Measurements from ENCODE around the gene EPHX1. TPM values are rescaled to one million over a fixed set of nuclear protein-coding genes. Genes with fewer than 3 reads are reported as not detected.

Gene EPHX1
- total RNA-seq, 1 donor from 2014 or later = 41.5 TPM

- no peak for DNase-seq (ENCODE audit: low spot score, unreplicated experiment)
- Mint-ChIP-seq H3K4me1 (ENCODE audit: low read depth) (peaks cover 32% of the 10 kb centered on the region), H3K36me3 (ENCODE audit: insufficient read depth) (peaks cover 9% of the 10 kb centered on the region), H3K4me3 (ENCODE audit: low read depth) (peak overlapping the region; percentile 8), H3K9me3 (ENCODE audit: low read depth) (no peaks in the 10 kb centered on the region), H3K27me3 (no peaks in the 10 kb centered on the region), H3K27ac (peak overlapping the region; percentile 74)
- no peak for TF ChIP-seq CTCF (IDR thresholded peaks at IDR 0.05; ENCODE audit: unreplicated experiment)
Observed at GRCh38 chr1:225825078-225825477, 15.2 kb downstream of the EPHX1 start.

- Mint-ChIP-seq H3K27ac (no peak overlapping the region), H3K4me3 (ENCODE audit: low read depth) (no peak overlapping the region), H3K36me3 (ENCODE audit: insufficient read depth) (peaks cover 8% of the 10 kb centered on the region), H3K27me3 (no peaks in the 10 kb centered on the region), H3K4me1 (ENCODE audit: low read depth) (peaks cover 28% of the 10 kb centered on the region), H3K9me3 (ENCODE audit: low read depth) (no peaks in the 10 kb centered on the region)
- TF ChIP-seq CTCF (IDR thresholded peaks at IDR 0.05; ENCODE audit: unreplicated experiment) = no peak
- no peak for DNase-seq (ENCODE audit: low spot score, unreplicated experiment)
Observed at GRCh38 chr1:225825607-225826007, 15.7 kb downstream of the EPHX1 start.

GRCh38 chr1:225827076-225827475 lies 17.2 kb downstream of the EPHX1 start:
- Mint-ChIP-seq H3K27ac (no peak overlapping the region), H3K36me3 (ENCODE audit: insufficient read depth) (peaks cover 13% of the 10 kb centered on the region), H3K9me3 (ENCODE audit: low read depth) (no peaks in the 10 kb centered on the region), H3K4me3 (ENCODE audit: low read depth) (no peak overlapping the region), H3K27me3 (no peaks in the 10 kb centered on the region), H3K4me1 (ENCODE audit: low read depth) (peaks cover 25% of the 10 kb centered on the region)
- TF ChIP-seq CTCF (IDR thresholded peaks at IDR 0.05; ENCODE audit: unreplicated experiment) = no peak
- no peak for DNase-seq (ENCODE audit: low spot score, unreplicated experiment)

GRCh38 chr1:225828706-225829345 lies 18.9 kb downstream of the EPHX1 start:
- no peak overlapping the region for H3K27ac Mint-ChIP-seq

GRCh38 chr1:225830841-225831240 lies 20.9 kb downstream of the EPHX1 start:
- Mint-ChIP-seq H3K27ac (no peak overlapping the region), H3K27me3 (no peaks in the 10 kb centered on the region), H3K4me1 (ENCODE audit: low read depth) (peaks cover 6% of the 10 kb centered on the region), H3K4me3 (ENCODE audit: low read depth) (no peak overlapping the region), H3K36me3 (ENCODE audit: insufficient read depth) (peaks cover 19% of the 10 kb centered on the region), H3K9me3 (ENCODE audit: low read depth) (no peaks in the 10 kb centered on the region)
- DNase-seq (ENCODE audit: low spot score, unreplicated experiment) = no peak
- TF ChIP-seq CTCF (IDR thresholded peaks at IDR 0.05; ENCODE audit: unreplicated experiment) = no peak

More at GRCh38 chr1:225828706-225829345, 18.9 kb downstream of the EPHX1 start:
- Mint-ChIP-seq H3K4me1 (ENCODE audit: low read depth) (peaks cover 25% of the 10 kb centered on the region), H3K36me3 (ENCODE audit: insufficient read depth) (peaks cover 17% of the 10 kb centered on the region), H3K4me3 (ENCODE audit: low read depth) (no peak overlapping the region), H3K27me3 (no peaks in the 10 kb centered on the region), H3K9me3 (ENCODE audit: low read depth) (no peaks in the 10 kb centered on the region)
- DNase-seq (ENCODE audit: low spot score, unreplicated experiment) = no peak
- TF ChIP-seq CTCF (IDR thresholded peaks at IDR 0.05; ENCODE audit: unreplicated experiment) = no peak

Data from progenitor cell of endocrine pancreas (in vitro differentiated cells).